GM23338 (cell line): Measurements from ENCODE around the gene SLC18B1. TPM values are rescaled to one million over a fixed set of nuclear protein-coding genes. Genes with fewer than 3 reads are reported as not detected.

ENCODE experiments used
- ATAC-seq: fragments of 200-7000 bp; cut with Tn5 transposase; 3 replicates; pipeline ENCODE4 v1.9.1; 2020
- DNase-seq: peaks from one replicate; pipeline ENCODE4 v3.0.0-alpha.2; 2015; ENCODE audit warnings: low spot score
- H2AFZ ChIP-seq: fragments of 200-600 bp; sonication (generic); 2 replicates; pipeline ENCODE4 v1.8.0; 2016; ENCODE audit warnings: antibody characterized with exemption, mild to moderate bottlenecking, moderate library complexity
- H3F3A ChIP-seq: fragments of 200-600 bp; sonication (generic); replicated peaks from 2 replicates; pipeline ENCODE4 v1.8.0; 2017; ENCODE audit warnings: antibody characterized with exemption, mixed run types, low read depth
- H3K27ac ChIP-seq: fragments of 200-600 bp; sonication (generic); 2 replicates; pipeline ENCODE4 v1.6.1; 2016; ENCODE audit warnings: low read depth
- H3K27me3 ChIP-seq: fragments of 200-600 bp; sonication (generic); 2 replicates; pipeline ENCODE4 v1.8.0; 2016; ENCODE audit warnings: mild to moderate bottlenecking, mixed run types, moderate library complexity; ENCODE audit not compliant: insufficient read depth
- H3K36me3 ChIP-seq: fragments of 200-600 bp; sonication (generic); 2 replicates; pipeline ENCODE4 v1.8.0; 2016; ENCODE audit warnings: mild to moderate bottlenecking; ENCODE audit not compliant: insufficient read depth
- H3K4me1 ChIP-seq: fragments of 200-600 bp; sonication (generic); 2 replicates; pipeline ENCODE4 v1.8.0; 2016; ENCODE audit warnings: mild to moderate bottlenecking, moderate library complexity; ENCODE audit not compliant: insufficient read depth
- H3K4me2 ChIP-seq: fragments of 200-600 bp; sonication (generic); 2 replicates; pipeline ENCODE4 v1.7.1; 2017; ENCODE audit warnings: mixed run types
- H3K4me3 ChIP-seq: fragments of 200-600 bp; sonication (generic); 2 replicates; pipeline ENCODE4 v1.6.1; 2016; ENCODE audit warnings: mixed run types
- H3K79me2 ChIP-seq: fragments of 200-600 bp; sonication (generic); replicated peaks from 2 replicates; pipeline ENCODE4 v1.8.0; 2017; ENCODE audit warnings: mild to moderate bottlenecking; ENCODE audit not compliant: insufficient read depth
- H3K9me2 ChIP-seq: fragments of 200-600 bp; sonication (generic); 2 replicates; pipeline ENCODE4 v1.8.0; 2017; ENCODE audit not compliant: insufficient read depth
- H4K20me1 ChIP-seq: fragments of 200-600 bp; sonication (generic); replicated peaks from 2 replicates; pipeline ENCODE4 v1.8.0; 2017; ENCODE audit warnings: mild to moderate bottlenecking; ENCODE audit not compliant: insufficient read depth
- H3K27ac Mint-ChIP-seq: 2 replicates; pipeline ENCODE4 v1.8.0; 2020; ENCODE audit warnings: inconsistent platforms, mild to moderate bottlenecking, moderate library complexity, mixed read lengths
- H3K27me3 Mint-ChIP-seq: 3 replicates; pipeline ENCODE4 v1.8.0; 2022; ENCODE audit warnings: low read depth, mild to moderate bottlenecking, moderate library complexity, mixed read lengths, inconsistent platforms; ENCODE audit not compliant: insufficient read depth, poor library complexity
- H3K36me3 Mint-ChIP-seq: 3 replicates; pipeline ENCODE4 v1.8.0; 2021; ENCODE audit warnings: low read depth, mild to moderate bottlenecking, inconsistent platforms, moderate library complexity, mixed read lengths
- H3K4me1 Mint-ChIP-seq: 3 replicates; pipeline ENCODE4 v1.8.0; 2020; ENCODE audit warnings: mild to moderate bottlenecking, inconsistent platforms, mixed read lengths
- H3K4me3 Mint-ChIP-seq: 3 replicates; pipeline ENCODE4 v1.8.0; 2021; ENCODE audit warnings: moderate library complexity, mild to moderate bottlenecking, inconsistent platforms, mixed read lengths
- H3K9me3 Mint-ChIP-seq: 3 replicates; pipeline ENCODE4 v1.8.0; 2020; ENCODE audit warnings: moderate library complexity, mild to moderate bottlenecking, inconsistent platforms, mixed read lengths
- CREB1 ChIP-seq: fragments of 250-450 bp; sonication (Bioruptor Pico); IDR thresholded peaks from 2 replicates; pipeline ENCODE4 v1.5.0; 2020; ENCODE audit warnings: low read depth, mild to moderate bottlenecking, moderate library complexity
- EZH2phosphoT487 ChIP-seq: fragments of 200-600 bp; sonication (generic); IDR thresholded peaks from one replicate; pipeline ENCODE4 v1.8.1; 2018; ENCODE audit warnings: antibody characterized with exemption; ENCODE audit not compliant: unreplicated experiment
- JUNB ChIP-seq: IDR thresholded peaks from one replicate; pipeline ENCODE4 v1.6.1; 2016; ENCODE audit warnings: antibody characterized with exemption; ENCODE audit not compliant: unreplicated experiment
- POLR2AphosphoS5 ChIP-seq: IDR thresholded peaks from 2 replicates; pipeline ENCODE4 v1.6.1; 2016; ENCODE audit warnings: antibody characterized with exemption, low read depth
- ZNF114 ChIP-seq: fragments of 250-450 bp; sonication (Bioruptor Pico); IDR thresholded peaks from 2 replicates; pipeline ENCODE4 v1.5.0; 2020; ENCODE audit warnings: mild to moderate bottlenecking, moderate library complexity
- ZNF331 ChIP-seq: fragments of 250-450 bp; sonication (Bioruptor Pico); IDR thresholded peaks from 2 replicates; pipeline ENCODE4 v1.5.0; 2020; ENCODE audit warnings: low read depth, mild to moderate bottlenecking, moderate library complexity
- long read RNA-seq: library from polyadenylated mRNA; unstranded; transcript quantifications from one replicate; pipeline ENCODE4 v2.0.0, GENCODE V29; 2020; ENCODE audit not compliant: unreplicated experiment
- polyA plus RNA-seq: library from polyadenylated mRNA; unstranded; fragments of >200 nt; fragmentation: Nextera tagmentation; extraction: Ambion mirVana; gene quantifications from 2 replicates; pipeline ENCODE4 v1.2.1, GENCODE V29; 2016
- total RNA-seq: library from RNA; depleted of rRNA; stranded (reverse); fragments of >200 nt; shearing (Covaris generic); gene quantifications from 2 replicates; pipeline ENCODE4 v1.2.3, GENCODE V29; 2014; rRNA removed
- TF ChIP-seq, protein P1 (sequence below): fragments of 250-450 bp; sonication (Bioruptor Pico); IDR thresholded peaks from 2 replicates; pipeline ENCODE4 v1.5.0; 2020; ENCODE audit warnings: mild to moderate bottlenecking, moderate library complexity
- TF ChIP-seq, protein P2 (sequence below): IDR thresholded peaks from one replicate; pipeline ENCODE4 v1.6.1; 2018; ENCODE audit warnings: antibody characterized with exemption; ENCODE audit not compliant: unreplicated experiment

The SLC18B1 gene
- total RNA-seq (37.4 and 38.8 TPM in 2 replicates), polyA plus RNA-seq (22.0 and 26.4 TPM in 2 replicates)
- long read RNA-seq, transcript SLC18B1-201 (14 exons, 2,368 nt), result major isoform, 15 of 20 reads
- long read RNA-seq, partial matches to known transcripts, result 0 of 20 reads
- long read RNA-seq, other reads (novel, unspliced or antisense), result 5 of 20 reads

DNA sequence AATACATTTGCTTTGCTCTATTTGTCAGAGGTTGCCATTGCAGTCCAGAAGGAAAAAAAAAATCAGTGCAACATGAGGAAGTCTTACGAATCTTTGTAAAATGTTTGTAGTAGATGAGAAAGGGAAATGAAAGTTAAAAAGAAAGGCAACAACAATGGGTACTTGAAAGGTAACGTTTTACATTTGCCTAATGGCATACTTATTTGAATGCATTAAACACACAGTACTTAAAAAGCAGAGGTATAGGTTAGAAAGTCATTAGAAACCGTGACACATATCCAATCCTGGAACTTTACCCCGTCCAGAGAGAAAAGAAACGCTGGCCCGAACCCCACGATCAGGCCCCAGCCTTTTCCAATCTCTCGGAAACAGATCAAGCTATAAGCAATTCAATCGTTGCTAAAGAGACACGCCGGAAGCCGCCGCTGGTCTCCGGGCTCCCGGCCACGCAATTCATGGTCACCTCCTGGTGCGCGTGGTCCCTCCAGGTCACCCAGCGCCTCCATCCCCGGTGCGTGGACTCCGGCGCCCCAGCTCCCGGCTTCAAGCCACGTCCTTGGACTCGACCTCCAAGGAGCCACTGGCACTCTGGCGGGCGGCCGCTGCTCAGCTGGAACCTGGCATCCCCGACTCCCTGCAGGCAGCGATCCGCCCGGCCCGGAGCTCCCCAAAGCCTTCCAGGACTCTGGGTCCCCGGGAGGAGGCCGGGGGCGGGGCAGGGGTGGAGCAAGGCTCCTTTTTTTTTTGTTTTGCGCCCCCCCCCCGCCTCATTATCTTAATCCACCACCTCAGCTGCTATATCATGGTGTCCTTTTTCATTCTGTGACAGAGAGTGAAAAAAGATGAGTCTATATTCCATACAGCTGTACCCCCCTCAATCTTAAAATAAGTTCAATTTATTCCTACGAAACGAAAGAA lies at the start of gene SLC18B1:
SLC18B1 (minus strand) TSS at position 687 of the 918 bp plus-strand sequence; CDS start at position 506, 181 bp downstream.
- TF ChIP-seq CREB1 (CRISPR knock-in tag), result no peak
- TF ChIP-seq POLR2AphosphoS5, result peak; percentile 86
- ATAC-seq (peak; percentile 96), DNase-seq (peak; percentile 84)
- Histone ChIP-seq H3K27ac (no peak within 1 kb of the TSS; the same call in 1 of the 2 replicates), H3K9me2 (no peaks in the 10 kb centered on the region), H3F3A (no peaks in the 10 kb centered on the region), H2AFZ (peak within 1 kb of the TSS; percentile 70), H3K36me3 (0 out of 2 replicates have a peak, but pooled peaks cover 9% of the 10 kb centered on the region), H3K4me2 (peak within 1 kb of the TSS; percentile 80), H4K20me1 (no peaks in the 10 kb centered on the region), H3K4me1 (peaks cover 5% of the 10 kb centered on the region; the same call in 1 of the 2 replicates), H3K79me2 (peaks cover 13% of the 10 kb centered on the region; the same call in 1 of the 2 replicates), H3K4me3 (peak within 1 kb of the TSS; percentile 62), H3K27me3 (no peaks in the 10 kb centered on the region)
- peak within 1 kb of the TSS; percentile 60; the same call in 1 of the 2 replicates for H3K27ac Mint-ChIP-seq
- H3K27me3 Mint-ChIP-seq, result peaks cover 3% of the 10 kb centered on the region
- peak within 1 kb of the TSS; percentile 86 for H3K4me3 Mint-ChIP-seq
- no peaks in the 10 kb centered on the region for H3K9me3 Mint-ChIP-seq
- peaks cover 2% of the 10 kb centered on the region; the same call in 2 of the 3 replicates for H3K4me1 Mint-ChIP-seq
- H3K36me3 Mint-ChIP-seq, result peaks cover 22% of the 10 kb centered on the region

DNA sequence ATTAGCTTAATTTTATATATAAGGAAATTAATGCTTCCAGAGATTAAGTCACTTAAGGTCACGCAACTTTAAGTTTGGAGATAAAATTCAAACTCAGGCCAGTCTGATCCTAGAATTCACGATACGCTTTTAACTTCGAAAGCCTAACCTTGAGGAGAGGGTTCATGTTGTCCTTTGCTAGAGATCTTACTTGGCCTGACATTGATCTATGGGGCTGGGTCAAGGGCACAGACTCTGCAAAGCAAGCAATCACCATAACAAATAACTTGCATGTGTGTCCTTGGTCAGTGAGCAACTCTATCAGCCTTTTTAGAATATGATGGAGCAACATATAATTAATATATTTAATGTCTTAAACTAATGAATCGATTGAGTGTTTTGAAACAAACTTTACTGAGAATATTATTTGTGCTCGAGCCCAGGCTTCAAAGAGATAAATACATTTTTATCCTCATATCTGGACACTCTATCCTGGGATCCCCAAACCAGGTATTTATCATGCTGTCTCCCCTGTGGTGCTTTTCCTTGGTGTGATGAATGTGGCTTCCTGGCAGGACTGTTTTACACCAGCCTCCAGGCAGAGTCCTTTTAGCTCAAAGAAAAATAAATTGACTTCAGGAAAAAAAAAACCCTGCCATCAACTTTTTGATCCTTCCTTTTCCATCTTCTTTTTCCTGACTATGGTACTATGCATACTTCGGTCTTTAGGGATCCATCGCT lies 45.0 kb upstream of the SLC18B1 start:
- Mint-ChIP-seq H3K36me3 (no peaks in the 10 kb centered on the region), H3K27me3 (peaks cover 4% of the 10 kb centered on the region), H3K4me3 (no peak overlapping the region), H3K4me1 (peaks cover 12% of the 10 kb centered on the region; the same call in 2 of the 3 replicates), H3K9me3 (no peaks in the 10 kb centered on the region), H3K27ac (no peak overlapping the region)
- Histone ChIP-seq H3K27me3 (no peaks in the 10 kb centered on the region), H3K4me1 (peaks cover 10% of the 10 kb centered on the region), H3K4me3 (no peak overlapping the region), H3K9me2 (no peaks in the 10 kb centered on the region), H2AFZ (no peak overlapping the region), H3K36me3 (no peaks in the 10 kb centered on the region), H4K20me1 (no peaks in the 10 kb centered on the region), H3F3A (no peaks in the 10 kb centered on the region), H3K79me2 (no peaks in the 10 kb centered on the region), H3K4me2 (peak overlapping the region; percentile 25; the same call in 1 of the 2 replicates), H3K27ac (no peak overlapping the region)
- peak; percentile 81 for ATAC-seq
- TF ChIP-seq ZNF114 (CRISPR knock-in tag), result no peak
- TF ChIP-seq, protein P1, sequence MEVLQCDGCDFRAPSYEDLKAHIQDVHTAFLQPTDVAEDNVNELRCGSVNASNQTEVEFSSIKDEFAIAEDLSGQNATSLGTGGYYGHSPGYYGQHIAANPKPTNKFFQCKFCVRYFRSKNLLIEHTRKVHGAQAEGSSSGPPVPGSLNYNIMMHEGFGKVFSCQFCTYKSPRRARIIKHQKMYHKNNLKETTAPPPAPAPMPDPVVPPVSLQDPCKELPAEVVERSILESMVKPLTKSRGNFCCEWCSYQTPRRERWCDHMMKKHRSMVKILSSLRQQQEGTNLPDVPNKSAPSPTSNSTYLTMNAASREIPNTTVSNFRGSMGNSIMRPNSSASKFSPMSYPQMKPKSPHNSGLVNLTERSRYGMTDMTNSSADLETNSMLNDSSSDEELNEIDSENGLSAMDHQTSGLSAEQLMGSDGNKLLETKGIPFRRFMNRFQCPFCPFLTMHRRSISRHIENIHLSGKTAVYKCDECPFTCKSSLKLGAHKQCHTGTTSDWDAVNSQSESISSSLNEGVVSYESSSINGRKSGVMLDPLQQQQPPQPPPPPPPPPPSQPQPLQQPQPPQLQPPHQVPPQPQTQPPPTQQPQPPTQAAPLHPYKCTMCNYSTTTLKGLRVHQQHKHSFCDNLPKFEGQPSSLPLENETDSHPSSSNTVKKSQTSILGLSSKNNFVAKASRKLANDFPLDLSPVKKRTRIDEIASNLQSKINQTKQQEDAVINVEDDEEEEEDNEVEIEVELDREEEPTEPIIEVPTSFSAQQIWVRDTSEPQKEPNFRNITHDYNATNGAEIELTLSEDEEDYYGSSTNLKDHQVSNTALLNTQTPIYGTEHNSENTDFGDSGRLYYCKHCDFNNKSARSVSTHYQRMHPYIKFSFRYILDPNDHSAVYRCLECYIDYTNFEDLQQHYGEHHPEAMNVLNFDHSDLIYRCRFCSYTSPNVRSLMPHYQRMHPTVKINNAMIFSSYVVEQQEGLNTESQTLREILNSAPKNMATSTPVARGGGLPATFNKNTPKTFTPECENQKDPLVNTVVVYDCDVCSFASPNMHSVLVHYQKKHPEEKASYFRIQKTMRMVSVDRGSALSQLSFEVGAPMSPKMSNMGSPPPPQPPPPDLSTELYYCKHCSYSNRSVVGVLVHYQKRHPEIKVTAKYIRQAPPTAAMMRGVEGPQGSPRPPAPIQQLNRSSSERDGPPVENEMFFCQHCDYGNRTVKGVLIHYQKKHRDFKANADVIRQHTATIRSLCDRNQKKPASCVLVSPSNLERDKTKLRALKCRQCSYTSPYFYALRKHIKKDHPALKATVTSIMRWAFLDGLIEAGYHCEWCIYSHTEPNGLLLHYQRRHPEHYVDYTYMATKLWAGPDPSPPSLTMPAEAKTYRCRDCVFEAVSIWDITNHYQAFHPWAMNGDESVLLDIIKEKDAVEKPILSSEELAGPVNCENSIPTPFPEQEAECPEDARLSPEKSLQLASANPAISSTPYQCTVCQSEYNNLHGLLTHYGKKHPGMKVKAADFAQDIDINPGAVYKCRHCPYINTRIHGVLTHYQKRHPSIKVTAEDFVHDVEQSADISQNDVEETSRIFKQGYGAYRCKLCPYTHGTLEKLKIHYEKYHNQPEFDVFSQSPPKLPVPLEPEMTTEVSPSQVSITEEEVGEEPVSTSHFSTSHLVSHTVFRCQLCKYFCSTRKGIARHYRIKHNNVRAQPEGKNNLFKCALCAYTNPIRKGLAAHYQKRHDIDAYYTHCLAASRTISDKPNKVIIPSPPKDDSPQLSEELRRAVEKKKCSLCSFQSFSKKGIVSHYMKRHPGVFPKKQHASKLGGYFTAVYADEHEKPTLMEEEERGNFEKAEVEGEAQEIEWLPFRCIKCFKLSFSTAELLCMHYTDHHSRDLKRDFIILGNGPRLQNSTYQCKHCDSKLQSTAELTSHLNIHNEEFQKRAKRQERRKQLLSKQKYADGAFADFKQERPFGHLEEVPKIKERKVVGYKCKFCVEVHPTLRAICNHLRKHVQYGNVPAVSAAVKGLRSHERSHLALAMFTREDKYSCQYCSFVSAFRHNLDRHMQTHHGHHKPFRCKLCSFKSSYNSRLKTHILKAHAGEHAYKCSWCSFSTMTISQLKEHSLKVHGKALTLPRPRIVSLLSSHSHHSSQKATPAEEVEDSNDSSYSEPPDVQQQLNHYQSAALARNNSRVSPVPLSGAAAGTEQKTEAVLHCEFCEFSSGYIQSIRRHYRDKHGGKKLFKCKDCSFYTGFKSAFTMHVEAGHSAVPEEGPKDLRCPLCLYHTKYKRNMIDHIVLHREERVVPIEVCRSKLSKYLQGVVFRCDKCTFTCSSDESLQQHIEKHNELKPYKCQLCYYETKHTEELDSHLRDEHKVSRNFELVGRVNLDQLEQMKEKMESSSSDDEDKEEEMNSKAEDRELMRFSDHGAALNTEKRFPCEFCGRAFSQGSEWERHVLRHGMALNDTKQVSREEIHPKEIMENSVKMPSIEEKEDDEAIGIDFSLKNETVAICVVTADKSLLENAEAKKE (CRISPR knock-in tag), result no peak
- no peak for TF ChIP-seq JUNB
- no peak for TF ChIP-seq ZNF331 (CRISPR knock-in tag)
- TF ChIP-seq CREB1 (CRISPR knock-in tag), result no peak
- TF ChIP-seq, protein P2, sequence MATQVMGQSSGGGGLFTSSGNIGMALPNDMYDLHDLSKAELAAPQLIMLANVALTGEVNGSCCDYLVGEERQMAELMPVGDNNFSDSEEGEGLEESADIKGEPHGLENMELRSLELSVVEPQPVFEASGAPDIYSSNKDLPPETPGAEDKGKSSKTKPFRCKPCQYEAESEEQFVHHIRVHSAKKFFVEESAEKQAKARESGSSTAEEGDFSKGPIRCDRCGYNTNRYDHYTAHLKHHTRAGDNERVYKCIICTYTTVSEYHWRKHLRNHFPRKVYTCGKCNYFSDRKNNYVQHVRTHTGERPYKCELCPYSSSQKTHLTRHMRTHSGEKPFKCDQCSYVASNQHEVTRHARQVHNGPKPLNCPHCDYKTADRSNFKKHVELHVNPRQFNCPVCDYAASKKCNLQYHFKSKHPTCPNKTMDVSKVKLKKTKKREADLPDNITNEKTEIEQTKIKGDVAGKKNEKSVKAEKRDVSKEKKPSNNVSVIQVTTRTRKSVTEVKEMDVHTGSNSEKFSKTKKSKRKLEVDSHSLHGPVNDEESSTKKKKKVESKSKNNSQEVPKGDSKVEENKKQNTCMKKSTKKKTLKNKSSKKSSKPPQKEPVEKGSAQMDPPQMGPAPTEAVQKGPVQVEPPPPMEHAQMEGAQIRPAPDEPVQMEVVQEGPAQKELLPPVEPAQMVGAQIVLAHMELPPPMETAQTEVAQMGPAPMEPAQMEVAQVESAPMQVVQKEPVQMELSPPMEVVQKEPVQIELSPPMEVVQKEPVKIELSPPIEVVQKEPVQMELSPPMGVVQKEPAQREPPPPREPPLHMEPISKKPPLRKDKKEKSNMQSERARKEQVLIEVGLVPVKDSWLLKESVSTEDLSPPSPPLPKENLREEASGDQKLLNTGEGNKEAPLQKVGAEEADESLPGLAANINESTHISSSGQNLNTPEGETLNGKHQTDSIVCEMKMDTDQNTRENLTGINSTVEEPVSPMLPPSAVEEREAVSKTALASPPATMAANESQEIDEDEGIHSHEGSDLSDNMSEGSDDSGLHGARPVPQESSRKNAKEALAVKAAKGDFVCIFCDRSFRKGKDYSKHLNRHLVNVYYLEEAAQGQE, result no peak
- no peak for TF ChIP-seq EZH2phosphoT487
- no peak for TF ChIP-seq POLR2AphosphoS5
- DNase-seq, result peak; percentile 34
